ENCODE measurements around the gene LMO1.

GRCh38 chr11:8265681-8266241, 2.1 kb upstream of the LMO1 start:
- TF ChIP-seq CREM (IDR thresholded peaks at IDR 0.05): no peak
- TF ChIP-seq CREM (CRISPR knock-in tag; IDR thresholded peaks at IDR 0.05): no peak
- no peak for TF ChIP-seq BHLHE40 (IDR thresholded peaks at IDR 0.05; ENCODE audit: low read length)
- TF ChIP-seq SMAD3 (CRISPR knock-in tag; IDR thresholded peaks at IDR 0.05): no peak
- no peak for TF ChIP-seq POLR2A (IDR thresholded peaks at IDR 0.05; ENCODE audit: insufficient read depth in 1 of 2, low read depth in 2 of 2, low read length in 2 of 2)
- TF ChIP-seq SKI (IDR thresholded peaks at IDR 0.05; ENCODE audit: partially characterized antibody): no peak
- no peak for TF ChIP-seq MNT (IDR thresholded peaks at IDR 0.05)
- TF ChIP-seq CTCF (CRISPR knock-in tag; IDR thresholded peaks at IDR 0.05): no peak
- no peak for TF ChIP-seq YY1 (IDR thresholded peaks at IDR 0.05; ENCODE audit: insufficient read depth, insufficient replicate concordance, low read depth, low read length)
- no peak for TF ChIP-seq NFIC (IDR thresholded peaks at IDR 0.05; ENCODE audit: low read length)

All from HepG2 (cell line).